HEK293T (cell line): ENCODE measurements around the gene ABCG4.

Experiments used
- CTCF ChIA-PET: fragments of 350-600 bp; formaldehyde crosslinking; extraction: SDS; loops from one replicate; lab custom pipeline; 2021; ENCODE audit warnings: antibody characterized with exemption, inconsistent platforms; lab: Yijun Ruan, JAX
- POLR2A ChIA-PET: fragments of 350-600 bp; formaldehyde crosslinking; extraction: SDS; loops from one replicate; lab custom pipeline; 2020; ENCODE audit warnings: antibody characterized with exemption, inconsistent platforms; lab: Yijun Ruan, JAX
- DNase-seq: peaks from one replicate; pipeline ENCODE4 v3.0.0; 2012; ENCODE audit warnings: mixed read lengths; ENCODE audit errors: extremely low spot score
- ARNT ChIP-seq: fragments of 450-650 bp; IDR thresholded peaks from 2 replicates; pipeline ENCODE4 v1.6.1; 2017; ENCODE audit warnings: mild to moderate bottlenecking
- BHLHE40 ChIP-seq: fragments of 450-650 bp; IDR thresholded peaks from 2 replicates; pipeline ENCODE4 v1.6.1; 2016; ENCODE audit warnings: mild to moderate bottlenecking, moderate library complexity, borderline replicate concordance
- CTBP1 ChIP-seq: fragments of 450-650 bp; IDR thresholded peaks from 2 replicates; pipeline ENCODE4 v1.6.1; 2016; ENCODE audit warnings: borderline replicate concordance
- ELF4 ChIP-seq: fragments of 450-650 bp; IDR thresholded peaks from 2 replicates; pipeline ENCODE4 v1.6.1; 2017; ENCODE audit warnings: antibody characterized with exemption
- FOXA1 ChIP-seq: fragments of 450-650 bp; IDR thresholded peaks from 2 replicates; pipeline ENCODE4 v1.6.1; 2016; ENCODE audit warnings: mild to moderate bottlenecking
- FOXK2 ChIP-seq: fragments of 450-650 bp; IDR thresholded peaks from 2 replicates; pipeline ENCODE4 v1.6.1; 2016; ENCODE audit warnings: mild to moderate bottlenecking
- FOXM1 ChIP-seq: fragments of 450-650 bp; IDR thresholded peaks from 2 replicates; pipeline ENCODE4 v1.6.1; 2017; ENCODE audit warnings: mild to moderate bottlenecking, borderline replicate concordance
- HDGF ChIP-seq: fragments of 450-650 bp; IDR thresholded peaks from 2 replicates; pipeline ENCODE4 v1.6.1; 2017; ENCODE audit warnings: antibody characterized with exemption, borderline replicate concordance
- L3MBTL2 ChIP-seq: fragments of 450-650 bp; conservative IDR thresholded peaks from 2 replicates; pipeline ENCODE4 v1.6.1; 2016; ENCODE audit warnings: mild to moderate bottlenecking
- LEF1 ChIP-seq: fragments of 450-650 bp; IDR thresholded peaks from 2 replicates; pipeline ENCODE4 v1.6.1; 2017; ENCODE audit warnings: mild to moderate bottlenecking, borderline replicate concordance
- NFRKB ChIP-seq: fragments of 450-650 bp; IDR thresholded peaks from 2 replicates; pipeline ENCODE4 v1.6.1; 2016; ENCODE audit warnings: mild to moderate bottlenecking, moderate library complexity
- PKNOX1 ChIP-seq: fragments of 450-650 bp; IDR thresholded peaks from 2 replicates; pipeline ENCODE4 v1.6.1; 2016
- SP1 ChIP-seq: fragments of 450-650 bp; IDR thresholded peaks from 2 replicates; pipeline ENCODE4 v1.6.1; 2017
- SUZ12 ChIP-seq: fragments of 450-650 bp; IDR thresholded peaks from 2 replicates; pipeline ENCODE4 v1.6.1; 2016; ENCODE audit warnings: mild to moderate bottlenecking
- TARDBP ChIP-seq: fragments of 450-650 bp; IDR thresholded peaks from 2 replicates; pipeline ENCODE4 v1.6.1; 2016
- ZNF384 ChIP-seq: fragments of 450-650 bp; IDR thresholded peaks from 2 replicates; pipeline ENCODE4 v1.6.1; 2016

Gene ABCG4

GRCh38 chr11:119175493-119176077, 26.7 kb downstream of the ABCG4 start:
- POLR2A ChIA-PET, result no interaction called here
- TF ChIP-seq ZNF384 (no peak), FOXA1 (no peak), ELF4 (no peak), CTBP1 (no peak), L3MBTL2 (no peak), ARNT (no peak), FOXM1 (no peak), HDGF (no peak), NFRKB (no peak), SP1 (no peak), SUZ12 (no peak), TARDBP (no peak), BHLHE40 (no peak), FOXK2 (no peak), PKNOX1 (no peak), LEF1 (no peak)
- DNase-seq, result no peak
- CTCF ChIA-PET, result no interaction called here

- ChIA-PET CTCF (no interaction called here), POLR2A (no interaction called here)
- DNase-seq, result no peak
- TF ChIP-seq HDGF, result no peak
- TF ChIP-seq FOXA1, result no peak
- TF ChIP-seq BHLHE40, result no peak
- no peak for TF ChIP-seq FOXK2
- no peak for TF ChIP-seq PKNOX1
- TF ChIP-seq TARDBP, result no peak
- no peak for TF ChIP-seq CTBP1
- no peak for TF ChIP-seq LEF1
Observed at GRCh38 chr11:119178166-119178680, 29.4 kb downstream of the ABCG4 start.

- DNase-seq, result no peak
- ChIA-PET CTCF (no interaction called here), POLR2A (interaction anchor here (1.3 kb wide), 1 partner anchor 10 kb away, joined by 4 read pairs; no protein-coding TSS in a partner anchor)
- TF ChIP-seq ZNF384, result no peak
- TF ChIP-seq FOXM1, result no peak
- no peak for TF ChIP-seq FOXK2
- no peak for TF ChIP-seq SUZ12
- TF ChIP-seq NFRKB, result no peak
- no peak for TF ChIP-seq CTBP1
- no peak for TF ChIP-seq L3MBTL2
- no peak for TF ChIP-seq FOXA1
- no peak for TF ChIP-seq HDGF
- no peak for TF ChIP-seq LEF1
Observed at GRCh38 chr11:119179342-119179741, 30.5 kb downstream of the ABCG4 start.

GRCh38 chr11:119179983-119180382, 31.1 kb downstream of the ABCG4 start:
- POLR2A ChIA-PET, result interaction anchor here (0.6 to 1.3 kb wide), 2 partner anchors 11 to 57 kb away, joined by 3 to 4 read pairs; no protein-coding TSS in a partner anchor
- CTCF ChIA-PET, result no interaction called here

GRCh38 chr11:119180729-119181676, 32.2 kb downstream of the ABCG4 start:
- TF ChIP-seq SP1 (no peak), ELF4 (no peak), PKNOX1 (no peak), FOXM1 (no peak), FOXA1 (no peak), ZNF384 (no peak), TARDBP (no peak), SUZ12 (no peak)
- POLR2A ChIA-PET, result interaction anchor here (1.6 kb wide), 1 partner anchor 14 kb away, joined by 3 read pairs; no protein-coding TSS in a partner anchor

More at GRCh38 chr11:119179983-119180382, 31.1 kb downstream of the ABCG4 start:
- no peak for DNase-seq
- TF ChIP-seq CTBP1 (no peak), ELF4 (no peak), FOXK2 (no peak), HDGF (no peak), L3MBTL2 (no peak), FOXA1 (no peak), ARNT (no peak), TARDBP (no peak), BHLHE40 (no peak), FOXM1 (no peak), PKNOX1 (no peak), SP1 (no peak), LEF1 (no peak), NFRKB (no peak), SUZ12 (no peak), ZNF384 (no peak)

More at GRCh38 chr11:119180729-119181676, 32.2 kb downstream of the ABCG4 start:
- CTCF ChIA-PET, result no interaction called here
- DNase-seq, result no peak
